ENCODE data around the gene KIAA1958. TPM values are rescaled to one million over a fixed set of nuclear protein-coding genes. Genes with fewer than 3 reads are reported as not detected.

KIAA1958 gene
- total and polyA plus RNA-seq, 2 experiments from 2014 or later, result 9.4 to 41.7 TPM

GRCh38 chr9:112443200-112443599, 43.4 kb upstream of the KIAA1958 start:
- Mint-ChIP-seq H3K4me1 (no peaks in the 10 kb centered on the region), H3K27me3 (ENCODE audit: insufficient read depth, low read depth, poor library complexity) (no peaks in the 10 kb centered on the region), H3K9me3 (no peaks in the 10 kb centered on the region), H3K4me3 (no peak overlapping the region), H3K36me3 (ENCODE audit: low read depth) (no peaks in the 10 kb centered on the region), H3K27ac (no peak overlapping the region)
- H3K9me2 ChIP-seq (ENCODE audit: insufficient read depth), result no peaks in the 10 kb centered on the region
- ATAC-seq, result no peak
- no peak overlapping the region for H2AFZ ChIP-seq
- H3K4me1 ChIP-seq (ENCODE audit: insufficient read depth), result no peaks in the 10 kb centered on the region
- no peaks in the 10 kb centered on the region for H3K27me3 ChIP-seq (ENCODE audit: insufficient read depth)
- no peak overlapping the region for H3K27ac ChIP-seq (ENCODE audit: low read depth)
- peak; percentile 45 for DNase-seq (ENCODE audit: low spot score)
- H3K4me3 ChIP-seq, result no peak overlapping the region
- H3K36me3 ChIP-seq (ENCODE audit: insufficient read depth), result no peaks in the 10 kb centered on the region
- no peaks in the 10 kb centered on the region for H4K20me1 ChIP-seq (replicated peaks; ENCODE audit: insufficient read depth)
- TF ChIP-seq ETS1 (IDR thresholded peaks at IDR 0.05) (no peak), JUNB (IDR thresholded peaks at IDR 0.05; ENCODE audit: unreplicated experiment) (no peak), CREB1 (CRISPR knock-in tag; IDR thresholded peaks at IDR 0.05; ENCODE audit: low read depth) (no peak), CTCF (conservative IDR thresholded peaks at IDR 0.05; ENCODE audit: low read depth in 2 of 2) (peak; percentile 58 to 61)
- H3K79me2 ChIP-seq (replicated peaks; ENCODE audit: insufficient read depth), result no peaks in the 10 kb centered on the region
- H3K4me2 ChIP-seq, result no peak overlapping the region
- no peaks in the 10 kb centered on the region for H3F3A ChIP-seq (replicated peaks; ENCODE audit: low read depth)

- H2AFZ ChIP-seq, result no peak overlapping the region
- DNase-seq (ENCODE audit: low spot score) (no peak), ATAC-seq (no peak)
- Mint-ChIP-seq H3K4me3 (no peak overlapping the region), H3K27ac (no peak overlapping the region), H3K9me3 (no peaks in the 10 kb centered on the region), H3K27me3 (ENCODE audit: insufficient read depth, low read depth, poor library complexity) (no peaks in the 10 kb centered on the region), H3K36me3 (ENCODE audit: low read depth) (no peaks in the 10 kb centered on the region), H3K4me1 (no peaks in the 10 kb centered on the region)
- H3K4me3 ChIP-seq, result no peak overlapping the region
- H3K9me2 ChIP-seq (ENCODE audit: insufficient read depth), result no peaks in the 10 kb centered on the region
- H3K27ac ChIP-seq (ENCODE audit: low read depth), result no peak overlapping the region
- no peak overlapping the region for H3K4me2 ChIP-seq
- H4K20me1 ChIP-seq (replicated peaks; ENCODE audit: insufficient read depth), result no peaks in the 10 kb centered on the region
- no peaks in the 10 kb centered on the region for H3F3A ChIP-seq (replicated peaks; ENCODE audit: low read depth)
- H3K4me1 ChIP-seq (ENCODE audit: insufficient read depth), result no peaks in the 10 kb centered on the region
- H3K27me3 ChIP-seq (ENCODE audit: insufficient read depth), result no peaks in the 10 kb centered on the region
- no peaks in the 10 kb centered on the region for H3K36me3 ChIP-seq (ENCODE audit: insufficient read depth)
- H3K79me2 ChIP-seq (replicated peaks; ENCODE audit: insufficient read depth), result no peaks in the 10 kb centered on the region
- TF ChIP-seq ZNF331 (CRISPR knock-in tag; IDR thresholded peaks at IDR 0.05; ENCODE audit: low read depth) (no peak), CREB1 (CRISPR knock-in tag; IDR thresholded peaks at IDR 0.05; ENCODE audit: low read depth) (no peak), ZNF462 (CRISPR knock-in tag; IDR thresholded peaks at IDR 0.05) (no peak), REST (IDR thresholded peaks at IDR 0.05; ENCODE audit: unreplicated experiment) (no peak), STAT1 (IDR thresholded peaks at IDR 0.05; ENCODE audit: unreplicated experiment) (no peak), EZH2phosphoT487 (IDR thresholded peaks at IDR 0.05; ENCODE audit: unreplicated experiment) (no peak), JUNB (IDR thresholded peaks at IDR 0.05; ENCODE audit: unreplicated experiment) (no peak)
These were observed 43.0 kb upstream of the KIAA1958 start for GRCh38 chr9:112443636-112444035.
